ENCODE measurements around the gene TRIM40.

TRIM40 gene

GRCh38 chr6:30152016-30152673, 16.2 kb downstream of the TRIM40 start:
- H3K36me3 ChIP-seq (ENCODE audit: control insufficient read depth, low read depth, low read length): no peaks in the 10 kb centered on the region
- no peak overlapping the region for H3K27ac ChIP-seq (ENCODE audit: low read length)

GRCh38 chr6:30152910-30153610, 17.1 kb downstream of the TRIM40 start:
- Histone ChIP-seq H3K9me3 (ENCODE audit: control insufficient read depth, low read depth, low read length) (no peaks in the 10 kb centered on the region), H3K27me3 (ENCODE audit: control insufficient read depth, insufficient read depth, low read length) (no peaks in the 10 kb centered on the region), H3K4me1 (ENCODE audit: control insufficient read depth, low read depth, low read length) (no peaks in the 10 kb centered on the region), H3K36me3 (ENCODE audit: control insufficient read depth, low read depth, low read length) (no peaks in the 10 kb centered on the region), H3K4me3 (ENCODE audit: low read length) (no peak overlapping the region), H3K9ac (ENCODE audit: low read length) (no peak overlapping the region), H3K27ac (ENCODE audit: low read length) (no peak overlapping the region)

More at GRCh38 chr6:30152016-30152673, 16.2 kb downstream of the TRIM40 start:
- Histone ChIP-seq H3K9ac (ENCODE audit: low read length) (no peak overlapping the region), H3K9me3 (ENCODE audit: control insufficient read depth, low read depth, low read length) (no peaks in the 10 kb centered on the region), H3K4me3 (ENCODE audit: low read length) (no peak overlapping the region), H3K27me3 (ENCODE audit: control insufficient read depth, insufficient read depth, low read length) (no peaks in the 10 kb centered on the region), H3K4me1 (ENCODE audit: control insufficient read depth, low read depth, low read length) (no peaks in the 10 kb centered on the region)

- Histone ChIP-seq H3K27ac (ENCODE audit: low read length) (no peak overlapping the region), H3K36me3 (ENCODE audit: control insufficient read depth, low read depth, low read length) (no peaks in the 10 kb centered on the region), H3K27me3 (ENCODE audit: control insufficient read depth, insufficient read depth, low read length) (no peaks in the 10 kb centered on the region)
These were observed 18.1 kb downstream of the TRIM40 start for GRCh38 chr6:30154061-30154460.

GRCh38 chr6:30154709-30155519, 19.0 kb downstream of the TRIM40 start:
- no peak overlapping the region for H3K27ac ChIP-seq (ENCODE audit: low read length)
- no peaks in the 10 kb centered on the region for H3K27me3 ChIP-seq (ENCODE audit: control insufficient read depth, insufficient read depth, low read length)
- H3K36me3 ChIP-seq (ENCODE audit: control insufficient read depth, low read depth, low read length): no peaks in the 10 kb centered on the region
- H3K9me3 ChIP-seq (ENCODE audit: control insufficient read depth, low read depth, low read length): no peaks in the 10 kb centered on the region
- H3K4me1 ChIP-seq (ENCODE audit: control insufficient read depth, low read depth, low read length): no peaks in the 10 kb centered on the region
- no peak overlapping the region for H3K4me3 ChIP-seq (ENCODE audit: low read length)
- H3K9ac ChIP-seq (ENCODE audit: low read length): no peak overlapping the region

More at GRCh38 chr6:30154061-30154460, 18.1 kb downstream of the TRIM40 start:
- no peak overlapping the region for H3K9ac ChIP-seq (ENCODE audit: low read length)
- H3K4me1 ChIP-seq (ENCODE audit: control insufficient read depth, low read depth, low read length): no peaks in the 10 kb centered on the region
- no peaks in the 10 kb centered on the region for H3K9me3 ChIP-seq (ENCODE audit: control insufficient read depth, low read depth, low read length)
- no peak overlapping the region for H3K4me3 ChIP-seq (ENCODE audit: low read length)

- Histone ChIP-seq H3K27ac (ENCODE audit: low read length) (no peak overlapping the region), H3K9me3 (ENCODE audit: control insufficient read depth, low read depth, low read length) (no peaks in the 10 kb centered on the region), H3K4me1 (ENCODE audit: control insufficient read depth, low read depth, low read length) (no peaks in the 10 kb centered on the region), H3K9ac (ENCODE audit: low read length) (no peak overlapping the region), H3K4me3 (ENCODE audit: low read length) (no peak overlapping the region), H3K36me3 (ENCODE audit: control insufficient read depth, low read depth, low read length) (no peaks in the 10 kb centered on the region), H3K27me3 (ENCODE audit: control insufficient read depth, insufficient read depth, low read length) (no peaks in the 10 kb centered on the region)
These were observed 19.8 kb downstream of the TRIM40 start for GRCh38 chr6:30155520-30156261.

- H3K4me1 ChIP-seq (ENCODE audit: control insufficient read depth, low read depth, low read length): no peaks in the 10 kb centered on the region
- H3K9ac ChIP-seq (ENCODE audit: low read length): no peak overlapping the region
These were observed 20.3 kb downstream of the TRIM40 start for GRCh38 chr6:30156262-30156599.

GRCh38 chr6:30156774-30157173, 20.8 kb downstream of the TRIM40 start:
- Histone ChIP-seq H3K9ac (ENCODE audit: low read length) (no peak overlapping the region), H3K9me3 (ENCODE audit: control insufficient read depth, low read depth, low read length) (no peaks in the 10 kb centered on the region), H3K36me3 (ENCODE audit: control insufficient read depth, low read depth, low read length) (no peaks in the 10 kb centered on the region), H3K27me3 (ENCODE audit: control insufficient read depth, insufficient read depth, low read length) (no peaks in the 10 kb centered on the region), H3K4me3 (ENCODE audit: low read length) (no peak overlapping the region), H3K27ac (ENCODE audit: low read length) (no peak overlapping the region), H3K4me1 (ENCODE audit: control insufficient read depth, low read depth, low read length) (no peaks in the 10 kb centered on the region)

More at GRCh38 chr6:30156262-30156599, 20.3 kb downstream of the TRIM40 start:
- Histone ChIP-seq H3K27me3 (ENCODE audit: control insufficient read depth, insufficient read depth, low read length) (no peaks in the 10 kb centered on the region), H3K36me3 (ENCODE audit: control insufficient read depth, low read depth, low read length) (no peaks in the 10 kb centered on the region), H3K9me3 (ENCODE audit: control insufficient read depth, low read depth, low read length) (no peaks in the 10 kb centered on the region), H3K4me3 (ENCODE audit: low read length) (no peak overlapping the region), H3K27ac (ENCODE audit: low read length) (no peak overlapping the region)

GRCh38 chr6:30157581-30157980, 21.6 kb downstream of the TRIM40 start:
- H3K9ac ChIP-seq (ENCODE audit: low read length): no peak overlapping the region
- no peaks in the 10 kb centered on the region for H3K4me1 ChIP-seq (ENCODE audit: control insufficient read depth, low read depth, low read length)
- no peaks in the 10 kb centered on the region for H3K9me3 ChIP-seq (ENCODE audit: control insufficient read depth, low read depth, low read length)
- no peaks in the 10 kb centered on the region for H3K27me3 ChIP-seq (ENCODE audit: control insufficient read depth, insufficient read depth, low read length)
- H3K36me3 ChIP-seq (ENCODE audit: control insufficient read depth, low read depth, low read length): no peaks in the 10 kb centered on the region
- no peak overlapping the region for H3K27ac ChIP-seq (ENCODE audit: low read length)
- H3K4me3 ChIP-seq (ENCODE audit: low read length): no peak overlapping the region

- Histone ChIP-seq H3K27ac (ENCODE audit: low read length) (no peak overlapping the region), H3K9ac (ENCODE audit: low read length) (no peak overlapping the region), H3K36me3 (ENCODE audit: control insufficient read depth, low read depth, low read length) (no peaks in the 10 kb centered on the region), H3K9me3 (ENCODE audit: control insufficient read depth, low read depth, low read length) (no peaks in the 10 kb centered on the region), H3K4me1 (ENCODE audit: control insufficient read depth, low read depth, low read length) (no peaks in the 10 kb centered on the region), H3K4me3 (ENCODE audit: low read length) (no peak overlapping the region), H3K27me3 (ENCODE audit: control insufficient read depth, insufficient read depth, low read length) (no peaks in the 10 kb centered on the region)
These were observed 22.1 kb downstream of the TRIM40 start for GRCh38 chr6:30157999-30158398.

GRCh38 chr6:30158475-30159040, 22.6 kb downstream of the TRIM40 start:
- H3K36me3 ChIP-seq (ENCODE audit: control insufficient read depth, low read depth, low read length): no peaks in the 10 kb centered on the region
- no peak overlapping the region for H3K9ac ChIP-seq (ENCODE audit: low read length)
- no peak overlapping the region for H3K4me3 ChIP-seq (ENCODE audit: low read length)
- no peaks in the 10 kb centered on the region for H3K27me3 ChIP-seq (ENCODE audit: control insufficient read depth, insufficient read depth, low read length)
- H3K27ac ChIP-seq (ENCODE audit: low read length): no peak overlapping the region
- H3K4me1 ChIP-seq (ENCODE audit: control insufficient read depth, low read depth, low read length): no peaks in the 10 kb centered on the region
- H3K9me3 ChIP-seq (ENCODE audit: control insufficient read depth, low read depth, low read length): no peaks in the 10 kb centered on the region

All from iPS-18a (cell line).